ENCODE measurements around the gene CFAP92.
A peak's percentile ranks its signal among the peaks of the same experiment; 100 is the strongest.

CFAP92 gene

DNA sequence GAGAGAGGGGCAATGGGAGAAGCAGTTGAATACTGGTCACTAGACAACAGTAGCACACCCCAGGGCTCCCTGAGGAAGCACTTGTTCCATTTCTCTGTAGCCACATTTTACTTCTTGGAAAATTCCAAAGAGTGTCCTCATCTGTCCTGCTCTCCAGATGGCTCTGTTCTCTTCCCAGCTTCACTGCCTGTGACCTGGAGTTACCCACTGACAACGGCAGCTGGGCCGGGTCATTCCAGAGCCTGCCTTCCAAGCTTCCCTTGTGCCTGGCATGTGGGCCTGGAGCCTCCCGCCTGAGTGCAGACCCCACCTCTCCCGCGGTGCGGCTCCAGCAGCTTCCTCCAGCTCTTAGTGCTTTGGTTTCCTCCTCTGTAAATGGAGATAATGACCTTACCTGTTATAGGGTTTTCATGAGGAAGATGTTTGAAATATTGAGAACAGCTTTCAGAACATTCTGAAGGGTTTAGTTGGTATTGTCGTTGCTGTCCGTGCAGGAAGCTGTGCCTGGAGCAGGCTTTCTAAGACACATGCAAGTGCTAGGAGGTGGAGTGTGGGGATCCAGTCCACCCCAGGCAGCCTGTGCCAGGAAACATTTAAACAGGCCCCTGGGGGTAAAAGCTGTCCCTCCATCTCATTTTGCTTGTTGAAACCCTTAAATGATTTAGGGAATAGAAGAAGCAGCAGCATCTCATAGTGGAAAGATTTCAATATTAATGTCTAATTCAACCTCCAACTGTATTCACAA, 32.0 kb upstream of the CFAP92 start:
- no peak for DNase-seq

DNA sequence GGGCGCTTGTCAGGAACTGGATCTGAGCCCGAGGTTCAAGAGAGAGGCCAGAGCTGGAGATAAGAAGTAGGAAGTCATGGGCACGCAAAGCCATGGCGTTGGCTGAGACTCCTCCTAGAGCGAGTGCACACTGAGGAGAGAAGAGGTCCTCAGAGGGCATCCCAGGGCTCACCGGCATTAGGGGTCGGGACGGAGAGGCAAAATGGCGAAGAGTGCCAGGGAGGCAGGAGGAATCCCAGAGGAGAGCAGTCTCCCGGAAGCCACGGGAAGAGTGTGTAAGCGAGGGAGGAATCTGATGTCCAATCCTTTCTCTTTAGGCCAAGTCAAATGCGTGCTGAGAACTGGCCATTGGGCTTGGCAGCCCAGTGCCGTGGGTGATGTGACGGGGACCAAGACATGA, 31.2 kb upstream of the CFAP92 start:
- DNase-seq: no peak

DNA sequence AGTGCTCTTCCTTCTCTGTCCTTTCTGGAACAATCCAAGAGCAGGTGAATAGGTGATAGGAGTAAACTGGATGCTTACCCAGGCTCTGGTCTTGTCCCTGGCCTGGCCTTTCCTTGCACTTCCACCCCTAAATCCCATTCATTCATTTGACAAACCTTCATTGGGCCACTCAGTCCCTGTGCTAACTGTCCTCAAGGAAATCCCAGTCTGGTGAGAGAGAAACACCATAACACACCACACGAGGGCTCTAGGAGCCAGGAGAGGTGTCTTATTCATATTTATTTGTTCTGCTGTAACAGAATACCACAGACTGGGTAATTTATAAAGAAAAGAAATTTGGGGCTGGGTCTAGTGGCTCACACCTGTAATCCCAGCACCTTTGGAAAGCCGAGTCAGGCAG, 30.0 kb upstream of the CFAP92 start:
- peak; percentile 78 for DNase-seq

DNA sequence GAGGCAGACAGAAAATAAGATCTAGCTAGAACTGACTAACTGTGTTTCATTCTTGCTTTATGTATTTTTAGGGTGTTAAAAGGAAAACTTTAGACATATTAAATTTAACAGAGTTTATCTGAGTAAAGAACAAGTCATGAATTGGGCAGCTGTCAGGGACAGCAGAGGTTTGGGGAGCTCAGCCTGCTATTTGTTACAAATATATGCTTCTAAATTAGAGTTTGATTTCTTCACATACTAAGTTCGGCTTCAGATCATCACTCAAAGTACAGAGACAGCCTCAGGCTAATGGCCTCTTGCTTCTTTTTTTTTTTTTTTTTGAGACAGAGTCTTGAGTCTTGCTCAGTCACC, 29.1 kb upstream of the CFAP92 start:
- DNase-seq: no peak

DNA sequence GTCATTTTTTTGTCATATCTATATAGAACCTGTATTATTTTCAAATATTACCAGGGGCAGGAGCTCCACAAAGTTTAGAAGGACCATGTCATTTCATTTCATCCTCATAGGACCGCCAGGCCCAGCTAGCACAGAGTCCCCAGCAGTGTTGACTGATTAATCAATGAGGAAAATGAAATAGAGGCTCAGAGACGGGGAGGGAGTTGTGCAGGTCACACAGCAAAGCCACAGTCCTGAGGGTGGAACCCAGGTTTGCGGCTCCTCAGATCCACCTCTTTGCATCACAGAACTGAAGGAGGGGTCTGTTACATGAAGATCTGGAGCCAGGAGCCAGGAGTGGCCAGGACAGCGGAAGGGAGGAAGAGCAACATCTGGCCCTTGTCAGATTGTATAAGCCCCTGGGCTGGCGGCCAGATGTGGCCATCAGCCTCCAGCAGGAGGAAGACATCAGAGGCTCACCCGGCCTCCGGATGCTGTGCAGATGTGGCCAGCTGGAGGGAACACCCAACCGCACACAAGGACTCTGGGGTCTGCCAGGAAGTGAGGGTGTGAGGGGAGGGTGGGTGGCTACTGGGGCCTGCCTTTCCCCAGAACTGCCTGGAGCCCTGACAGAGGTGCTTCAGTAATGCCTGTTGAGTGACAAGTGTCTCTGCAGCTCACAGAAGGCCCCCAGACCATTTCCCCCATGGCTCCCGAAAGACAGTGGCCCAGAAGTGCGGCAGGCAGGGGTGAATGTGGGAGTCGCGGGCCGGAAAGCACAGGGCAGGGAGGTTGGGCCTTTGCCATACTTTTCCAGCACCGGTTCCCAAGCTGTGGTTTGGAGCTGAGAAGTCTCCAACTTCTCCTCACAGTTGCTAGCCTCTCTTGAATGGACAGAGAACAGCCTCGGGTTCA, 28.5 kb upstream of the CFAP92 start:
- DNase-seq: no peak

DNA sequence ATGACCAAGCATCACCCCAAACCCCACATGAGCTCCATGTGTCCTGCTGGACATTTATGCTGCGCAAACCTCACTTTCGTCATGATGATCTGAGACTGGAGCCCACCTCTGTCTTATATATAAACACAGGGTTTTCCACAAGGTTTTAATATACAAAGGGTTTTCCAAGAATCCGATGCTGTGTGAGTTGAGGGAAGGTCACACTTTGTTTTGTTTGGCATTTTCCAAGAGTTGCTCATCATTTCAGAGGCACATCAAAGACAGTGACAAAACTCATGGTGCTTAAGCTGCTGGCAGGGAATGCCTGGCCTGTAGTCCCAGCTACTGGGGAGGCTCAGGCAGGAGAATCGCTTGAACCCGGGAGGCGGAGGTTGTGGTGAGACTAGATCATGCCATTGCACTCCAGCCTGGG, 27.3 kb upstream of the CFAP92 start:
- no peak for DNase-seq

DNA sequence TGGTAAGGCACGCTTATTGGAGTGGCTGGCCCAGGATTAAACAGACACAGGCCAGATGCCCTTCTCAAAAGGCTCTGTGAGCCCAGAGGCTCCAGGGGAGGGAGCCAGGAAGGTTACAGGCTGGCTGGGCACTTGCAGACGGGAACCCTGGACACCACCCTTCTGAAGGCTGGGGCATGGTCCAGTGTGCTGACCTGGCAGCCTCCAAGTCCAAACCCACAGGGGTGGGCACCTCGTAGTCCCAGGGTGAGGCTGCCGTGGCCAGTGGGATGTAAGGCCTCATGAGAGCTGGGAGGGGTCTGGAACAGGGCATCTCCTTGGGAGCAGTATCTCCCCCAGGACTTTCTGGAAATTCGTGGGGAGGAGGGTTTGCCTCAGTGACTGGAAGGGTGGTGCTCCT, 26.8 kb upstream of the CFAP92 start:
- DNase-seq: no peak

DNA sequence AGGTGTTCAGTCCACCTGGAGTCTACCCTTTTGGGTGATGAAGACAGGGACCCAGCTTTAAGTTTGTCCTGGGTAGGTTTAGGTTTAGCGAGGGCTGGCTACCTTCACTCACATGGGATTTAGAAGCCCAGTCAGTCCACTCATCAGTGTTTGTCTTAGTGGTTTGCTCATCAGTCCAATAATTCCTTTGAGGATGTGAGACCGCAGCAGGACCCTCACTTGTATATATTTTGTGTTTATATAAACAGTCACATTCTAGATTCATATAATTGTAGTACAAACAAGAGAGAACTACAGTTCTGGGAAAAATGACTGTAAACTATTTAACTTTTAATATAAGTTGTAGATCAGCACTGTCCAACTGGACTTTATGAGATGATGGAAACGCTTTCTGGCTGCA, 25.4 kb upstream of the CFAP92 start:
- no peak for DNase-seq

DNA sequence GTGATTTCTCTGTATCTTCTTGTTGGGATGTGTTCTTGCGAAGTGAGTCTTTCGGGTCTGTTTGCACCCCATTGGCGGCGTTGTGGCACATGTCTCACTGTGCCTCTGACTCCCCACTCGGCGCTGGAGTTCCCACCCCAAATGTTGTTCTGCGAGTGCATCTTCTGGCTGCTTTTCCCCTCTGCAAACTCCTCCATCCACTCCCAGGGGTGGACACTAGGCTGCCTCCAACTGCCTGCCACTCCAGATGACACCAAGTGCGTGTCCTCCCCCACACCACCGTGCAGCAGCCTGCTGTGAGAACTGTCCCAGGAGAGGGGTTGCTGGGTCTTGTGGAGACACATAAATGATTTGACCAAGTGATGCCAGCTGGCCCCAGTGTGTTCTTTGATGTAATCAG, 24.9 kb upstream of the CFAP92 start:
- no peak for DNase-seq

DNA sequence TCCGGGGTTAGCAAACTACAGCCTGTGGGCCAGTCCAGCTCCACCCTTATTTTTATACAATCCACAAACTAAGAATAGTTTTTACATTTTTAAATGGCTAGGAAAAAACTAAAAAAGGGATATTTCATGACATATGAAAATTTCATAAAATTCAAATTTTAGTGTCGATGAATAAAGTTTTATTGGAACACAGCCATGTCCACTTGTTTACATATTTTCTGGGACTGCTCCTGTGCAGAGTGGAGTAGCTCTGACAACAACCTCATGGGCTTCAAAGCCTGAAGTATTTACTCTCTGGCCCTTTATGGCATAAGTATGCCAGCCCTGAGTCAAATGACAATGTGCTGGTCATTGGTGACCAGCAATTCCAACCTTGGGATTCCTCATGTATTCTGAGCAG, 24.4 kb upstream of the CFAP92 start:
- no peak for DNase-seq

DNA sequence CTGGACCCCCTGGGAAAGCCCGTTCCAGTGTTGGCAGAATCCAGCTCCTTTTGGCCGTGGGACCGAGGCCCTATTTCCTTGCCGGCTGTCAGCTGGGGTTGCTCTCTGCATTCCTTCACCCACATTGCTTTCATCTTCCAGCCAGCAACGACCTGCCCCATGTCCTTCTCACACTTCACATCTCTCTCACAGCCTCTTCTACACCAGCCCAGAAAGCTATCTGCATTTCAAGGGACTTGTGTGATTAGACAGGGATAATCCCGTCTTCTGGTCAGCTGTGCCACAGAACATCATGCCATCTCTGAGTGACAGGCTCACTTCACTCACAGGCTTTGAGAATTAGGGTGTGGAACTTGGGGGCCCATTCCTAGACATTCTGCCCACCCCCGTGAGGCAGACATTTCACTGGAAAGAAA, 23.6 kb upstream of the CFAP92 start:
- no peak for DNase-seq

DNA sequence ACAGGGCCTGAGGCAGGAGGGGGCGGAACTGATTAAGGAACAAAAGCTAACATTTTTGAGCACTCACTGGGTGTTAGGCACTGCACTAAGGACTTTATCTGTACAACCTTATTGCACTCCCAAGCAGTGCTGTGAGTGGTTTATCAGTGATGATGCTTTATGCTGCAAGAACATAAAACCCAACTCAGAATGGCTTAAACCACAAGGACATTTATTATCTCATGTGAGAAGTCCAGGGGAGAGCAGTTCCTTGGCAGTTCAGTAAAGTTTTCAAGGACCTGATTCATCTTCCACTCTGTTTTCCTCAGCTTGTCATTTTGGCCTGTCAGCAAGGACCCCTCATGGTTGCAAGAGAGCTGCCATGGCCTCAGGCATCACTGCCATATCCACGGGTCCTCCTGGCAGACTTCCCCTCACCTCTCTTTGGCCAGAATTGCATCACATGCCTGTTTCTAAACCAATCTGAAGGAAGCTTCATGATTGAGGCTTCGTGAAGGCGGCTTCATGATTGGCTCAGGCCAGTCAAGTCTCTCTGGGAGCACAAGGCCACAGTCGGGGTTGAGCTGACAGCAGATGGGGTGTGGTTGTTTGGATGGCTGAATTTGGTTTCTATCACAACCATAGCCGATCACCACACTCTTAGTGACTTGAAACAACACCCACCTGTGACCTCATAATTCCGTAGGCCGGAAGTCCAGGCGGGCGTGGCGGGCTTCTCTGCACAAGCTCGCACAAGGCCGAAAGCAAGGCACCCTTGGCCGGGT, 23.0 kb upstream of the CFAP92 start:
- DNase-seq: no peak

DNA sequence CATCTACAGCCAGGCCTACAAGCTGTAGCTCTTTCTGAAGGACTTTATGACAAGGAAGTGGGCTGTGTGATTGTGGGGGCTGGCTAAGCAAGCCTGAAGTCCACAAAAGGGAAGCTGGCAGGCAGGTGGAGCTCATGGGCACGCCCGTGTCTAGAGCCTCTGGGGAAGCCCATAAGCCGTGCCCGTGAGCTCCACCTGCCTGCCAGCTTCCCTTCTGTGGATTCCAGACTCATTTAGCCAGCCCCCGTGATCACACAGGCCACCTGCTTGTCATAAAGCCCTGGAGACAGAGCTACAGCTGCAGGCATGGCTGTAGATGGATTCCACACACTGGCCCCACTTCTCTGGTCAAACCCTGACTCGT, 22.5 kb upstream of the CFAP92 start:
- DNase-seq: peak; percentile 60

DNA sequence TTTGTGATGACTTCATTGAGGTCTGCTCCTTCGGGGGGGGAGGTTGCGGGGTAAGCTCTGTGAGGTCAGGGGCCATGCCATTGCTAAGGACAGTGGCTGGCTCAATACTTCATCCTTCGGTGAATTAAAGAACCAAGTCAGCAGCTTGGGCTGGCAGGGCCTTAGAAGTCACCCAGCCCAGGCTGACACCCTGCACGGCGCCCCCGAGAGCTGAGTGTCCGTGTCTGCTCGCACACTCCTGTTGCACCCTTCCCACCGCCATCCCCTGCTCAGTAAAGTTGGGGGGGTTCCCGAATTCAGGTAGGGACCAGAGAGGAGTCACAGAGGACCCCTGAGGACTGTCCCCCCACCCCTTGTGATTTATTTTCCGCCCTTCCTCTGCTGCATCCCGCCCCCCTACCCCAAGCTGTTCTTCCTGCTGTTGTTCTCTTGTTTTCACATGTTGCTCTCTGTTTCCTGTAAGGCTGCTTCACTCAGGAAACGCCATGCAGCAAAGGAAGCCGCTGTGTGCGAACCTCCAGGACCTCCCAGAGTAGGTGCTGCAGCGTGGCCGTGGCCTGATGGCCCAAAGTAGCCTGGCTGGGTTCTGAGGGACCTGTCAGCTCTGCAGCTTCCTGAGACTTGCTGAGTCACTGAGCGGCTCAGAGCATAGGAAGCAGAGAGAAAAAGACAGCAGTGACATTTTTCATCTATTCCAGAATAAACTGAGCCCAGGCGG, 21.7 kb upstream of the CFAP92 start:
- no peak for DNase-seq

DNA sequence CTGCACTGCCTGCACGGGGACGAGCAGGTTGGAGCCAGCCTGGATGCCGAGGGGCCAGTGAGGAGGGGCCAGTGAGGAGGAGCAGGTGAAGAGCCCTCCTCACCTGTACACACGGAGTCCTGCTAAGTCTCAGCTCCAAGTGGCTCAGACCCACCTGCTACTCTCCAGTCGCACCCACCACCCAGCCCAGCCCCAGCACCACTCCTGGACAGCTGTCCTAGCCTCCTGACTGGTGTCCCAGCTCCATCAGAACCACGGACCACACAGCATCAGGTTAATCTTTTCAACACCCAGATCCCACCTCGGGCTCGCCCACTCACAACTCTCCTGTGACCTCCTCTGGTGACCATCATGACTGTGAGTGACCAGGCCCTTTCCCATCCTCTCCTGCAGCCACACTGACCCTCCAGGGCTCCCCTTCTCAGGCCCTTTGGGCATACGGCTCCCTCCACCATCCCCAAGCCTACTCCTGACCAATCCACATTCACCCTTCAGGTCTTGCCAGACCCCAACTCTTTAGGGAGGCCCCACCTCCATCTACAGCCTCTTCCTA, 21.0 kb upstream of the CFAP92 start:
- no peak for DNase-seq

DNA sequence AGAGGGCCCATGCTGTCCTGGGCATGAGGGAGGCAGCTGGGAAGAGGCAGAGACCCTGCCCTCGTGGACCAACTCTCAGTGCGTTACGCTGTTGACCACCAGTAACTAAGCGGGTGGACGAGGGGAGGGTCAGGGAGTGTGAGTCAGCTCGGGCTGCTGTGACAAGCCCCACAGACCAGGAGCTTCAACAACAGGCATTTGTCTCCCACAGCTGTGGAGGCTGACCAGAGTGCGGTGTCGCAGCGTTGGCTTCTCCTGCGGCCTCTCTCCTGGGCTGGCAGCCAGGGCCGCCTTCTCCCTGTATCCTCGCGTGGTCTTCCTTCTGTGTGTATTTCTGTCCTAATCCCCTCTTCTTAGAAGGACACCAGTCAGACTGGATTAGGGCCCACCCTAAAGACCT, 20.3 kb upstream of the CFAP92 start:
- DNase-seq: no peak

DNA sequence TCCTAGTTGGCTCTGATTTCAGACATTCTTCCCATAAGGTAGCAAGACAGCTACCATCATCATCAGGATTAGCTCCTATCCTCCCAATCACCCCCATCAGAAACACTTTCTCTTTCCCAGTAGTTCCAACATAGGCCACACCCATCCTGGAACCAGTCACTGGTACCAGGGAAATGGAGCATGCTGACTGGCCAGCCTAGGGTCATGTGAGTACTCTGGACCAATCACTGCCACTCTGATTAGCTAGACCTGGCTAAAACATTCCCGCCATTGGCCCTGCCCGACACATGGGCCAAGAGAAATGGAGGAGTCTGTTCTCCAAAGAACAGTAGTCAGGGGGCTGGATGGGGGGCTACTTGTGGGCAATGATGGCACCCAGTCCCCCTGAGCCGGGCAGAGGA, 19.6 kb upstream of the CFAP92 start:
- no peak for DNase-seq

DNA sequence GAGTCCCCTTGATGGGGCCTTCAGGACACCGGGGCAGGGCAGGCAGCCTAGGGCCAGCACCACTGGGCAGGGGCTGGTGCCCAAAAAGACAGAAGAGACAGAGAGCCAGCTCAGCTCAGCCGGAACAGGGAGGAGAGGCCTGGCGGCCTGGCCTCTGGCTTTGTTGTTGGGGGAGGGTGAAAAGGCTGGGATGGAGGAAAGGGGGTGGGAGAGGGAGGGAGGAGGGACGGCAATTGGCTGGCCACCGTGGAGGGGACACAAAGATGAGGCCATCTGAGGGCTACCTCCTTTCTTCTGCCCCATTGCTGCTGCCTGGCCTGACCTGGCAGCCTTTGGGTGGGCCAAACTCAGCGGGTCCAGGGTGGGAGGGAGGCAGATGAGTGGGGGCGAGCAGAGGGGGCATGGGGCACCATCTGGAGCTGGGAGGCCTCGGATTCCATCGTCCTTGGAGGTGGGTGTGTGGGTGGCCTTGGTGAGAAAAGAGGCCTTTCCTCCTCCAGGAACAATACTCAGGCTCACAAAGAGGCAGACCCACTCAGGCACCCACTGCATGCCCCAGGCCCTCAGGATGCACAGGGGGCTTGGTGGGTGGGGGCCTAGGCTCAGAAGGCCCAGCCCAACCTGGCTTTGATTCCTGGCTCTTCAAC, 16.6 kb upstream of the CFAP92 start:
- DNase-seq: no peak

DNA sequence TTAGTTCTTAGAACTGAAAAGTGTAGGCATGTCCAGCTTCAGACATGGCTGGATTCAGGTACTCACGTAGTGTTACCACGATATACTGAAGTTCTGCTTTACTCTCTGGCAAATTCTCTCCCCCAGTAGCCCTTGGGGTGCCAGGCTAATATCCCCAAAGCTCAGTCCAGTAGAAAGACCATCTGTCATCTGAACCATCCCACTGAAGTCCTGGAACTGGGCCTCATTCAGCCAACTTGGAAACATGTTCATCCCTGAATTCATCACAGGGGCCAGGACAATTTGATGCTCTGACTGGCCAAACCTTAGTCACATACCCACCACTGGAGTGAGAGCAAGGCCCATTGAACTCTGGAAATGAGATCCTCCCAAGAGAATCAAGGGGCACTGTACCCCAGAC, 15.4 kb upstream of the CFAP92 start:
- no peak for DNase-seq

DNA sequence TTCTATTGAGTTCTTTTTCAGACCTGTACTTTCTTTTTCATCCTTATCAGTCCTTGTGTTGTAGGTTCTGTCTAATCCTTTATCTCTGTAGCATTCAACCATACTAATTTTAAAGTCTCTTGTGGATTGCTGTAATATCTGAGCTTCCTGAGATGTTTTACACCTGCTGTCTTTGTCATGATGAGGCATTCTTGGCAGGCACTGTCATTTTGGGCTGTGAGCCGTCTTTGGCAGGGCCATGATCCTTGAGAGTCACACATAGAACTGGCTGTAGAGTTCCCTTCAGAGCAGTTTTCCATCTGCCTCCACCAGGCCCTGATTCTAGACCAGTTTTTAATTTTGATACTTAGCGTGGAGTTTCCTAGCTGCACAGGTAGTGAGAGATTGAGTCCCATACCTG, 13.9 kb upstream of the CFAP92 start:
- no peak for DNase-seq

DNA sequence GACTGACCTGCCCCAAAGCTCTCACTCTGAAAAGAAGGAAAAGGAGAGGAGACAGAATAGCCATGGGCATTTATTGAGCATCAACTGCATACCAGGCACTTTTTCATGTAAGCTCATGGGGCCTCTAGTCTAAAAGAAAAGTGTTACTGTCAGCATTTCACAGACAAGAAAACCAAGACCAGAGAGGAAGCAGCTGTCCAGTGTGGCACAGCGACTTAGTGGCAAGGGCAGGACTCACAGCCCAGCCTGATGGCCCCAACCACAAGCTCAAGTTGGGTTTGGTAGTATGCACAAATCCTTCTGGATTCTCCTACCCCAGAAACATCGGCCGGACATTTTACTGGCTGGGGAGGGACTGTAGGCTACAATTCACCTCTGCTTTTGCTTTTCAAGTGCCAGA, 13.0 kb upstream of the CFAP92 start:
- DNase-seq: no peak

All from 8988T (cell line).